HepG2 (cell line): ENCODE results near the gene KIF25. TPM values are rescaled to one million over a fixed set of nuclear protein-coding genes. Genes with fewer than 3 reads are reported as not detected.

Experiments
- ATAC-seq: fragments of 200-7000 bp; cut with Tn5 transposase; 3 replicates; pipeline ENCODE4 v1.9.1; 2020; ENCODE audit warnings: mild to moderate bottlenecking, moderate library complexity
- BruUV-seq: library from RNA; stranded (reverse); fragments of 400-500 nt; replicated peaks from 2 replicates; lab custom pipeline; 2021; lab: Mats Ljungman, UMichigan
- CTCF ChIA-PET: fragments of 300-600 bp; formaldehyde crosslinking; extraction: SDS; loops from one replicate; lab custom pipeline; 2021; ENCODE audit warnings: low total read pairs, inconsistent platforms, low intra/inter-chr PET ratio; lab: Yijun Ruan, JAX
- POLR2A ChIA-PET: fragments of 350-600 bp; sonication (Branson Sonifier 250); formaldehyde crosslinking; loops from one replicate; lab custom pipeline; 2020; ENCODE audit warnings: antibody characterized with exemption, inconsistent platforms; lab: Yijun Ruan, JAX
- DNase-seq: peaks from one replicate; pipeline ENCODE4 v3.0.0-alpha.2; 2015; ENCODE audit warnings: low spot score
- FAIRE-seq: peaks from 3 replicates; lab custom pipeline; 2011; peaks lifted over from hg19 to GRCh38; lab: Jason Lieb, UNC
- H2AFZ ChIP-seq: one replicate; pipeline ENCODE4 v1.6.1; 2011; ENCODE audit warnings: low read length, inconsistent platforms
- H3K27ac ChIP-seq: fragments of 300-600 bp; 3 replicates; pipeline ENCODE4 v1.8.0; 2011; ENCODE audit warnings: mixed run types, mild to moderate bottlenecking, mixed read lengths, low read length, inconsistent platforms; ENCODE audit not compliant: insufficient read depth; ENCODE audit errors: extremely low read length
- H3K27me3 ChIP-seq, 2 experiments: fragments of 200-600 bp in 1 of 2; 2 replicates in 1 of 2; 3 replicates in 1 of 2; pipeline versions ENCODE4 v1.6.0 to v1.8.0; 2011; ENCODE audit warnings: low read length in 2 of 2, mild to moderate bottlenecking in 2 of 2, moderate library complexity in 2 of 2, inconsistent platforms in 1 of 2; ENCODE audit not compliant: insufficient read depth in 2 of 2, control insufficient read depth in 1 of 2
- H3K36me3 ChIP-seq, 2 experiments: fragments of 200-600 bp in 1 of 2; replicated peaks in 1 of 2; 2 replicates in 1 of 2; 3 replicates in 1 of 2; pipeline versions ENCODE4 v1.5.1 to v1.8.0; 2011; ENCODE audit warnings: low read length in 2 of 2, inconsistent platforms in 1 of 2; ENCODE audit not compliant: insufficient read depth in 2 of 2, control insufficient read depth in 1 of 2
- H3K4me1 ChIP-seq: 2 replicates; pipeline ENCODE4 v1.5.1; 2012; ENCODE audit warnings: low read length, inconsistent platforms; ENCODE audit not compliant: insufficient read depth
- H3K4me2 ChIP-seq: 2 replicates; pipeline ENCODE4 v1.6.0; 2011; ENCODE audit warnings: low read depth, low read length, inconsistent platforms
- H3K4me3 ChIP-seq, 3 experiments: fragments of 200-600 bp in 1 of 3; sonication (generic), shearing (Covaris generic) in 1 of 3; replicated peaks in 1 of 3; 2 replicates each; pipeline ENCODE4 v1.5.1; 2011 to 2016; ENCODE audit warnings: low read length in 3 of 3, inconsistent platforms in 2 of 3, low read depth in 2 of 3, mild to moderate bottlenecking in 2 of 3, control low read depth in 1 of 3, mixed read lengths in 1 of 3; ENCODE audit not compliant: insufficient read depth in 1 of 3
- H3K79me2 ChIP-seq: one replicate; pipeline ENCODE4 v1.6.1; 2011; ENCODE audit warnings: low read length, inconsistent platforms; ENCODE audit not compliant: insufficient read depth
- H3K9ac ChIP-seq: 2 replicates; pipeline ENCODE4 v1.6.0; 2011; ENCODE audit warnings: mild to moderate bottlenecking, low read depth, low read length, inconsistent platforms; ENCODE audit not compliant: insufficient read depth
- H3K9me3 ChIP-seq: 2 replicates; pipeline ENCODE4 v1.5.1; 2012; ENCODE audit warnings: mild to moderate bottlenecking, low read length
- H4K20me1 ChIP-seq: 2 replicates; pipeline ENCODE4 v1.6.0; 2011; ENCODE audit warnings: inconsistent platforms, mild to moderate bottlenecking, low read length, moderate library complexity; ENCODE audit not compliant: insufficient read depth
- MATR3 ChIP-seq: sonication (generic); formaldehyde crosslinking; IDR thresholded peaks from 2 replicates; pipeline ENCODE4 v1.4.0; 2020; ENCODE audit warnings: missing genetic modification reagents
- NR2F1 ChIP-seq, 2 experiments: fragments of 450-650 bp in 1 of 2; formaldehyde crosslinking in 1 of 2; IDR thresholded peaks; 2 replicates each; pipeline versions ENCODE4 v1.5.0 to v1.6.1; 2016 to 2020; ENCODE audit warnings: mild to moderate bottlenecking in 1 of 2, missing compliant biosample characterization in 1 of 2, missing genetic modification reagents in 1 of 2, moderate library complexity in 1 of 2
- RELA ChIP-seq: sonication (generic); formaldehyde crosslinking; IDR thresholded peaks from 2 replicates; pipeline ENCODE4 v1.4.0; 2020; ENCODE audit warnings: missing genetic modification reagents
- ZFP1 ChIP-seq: IDR thresholded peaks from 2 replicates; pipeline ENCODE4 v1.6.1; 2016
- ZFP82 ChIP-seq: sonication (generic); formaldehyde crosslinking; IDR thresholded peaks from 2 replicates; pipeline ENCODE4 v1.5.1; 2020; ENCODE audit warnings: mild to moderate bottlenecking, missing genetic modification reagents, borderline replicate concordance
- ZNF17 ChIP-seq: sonication (generic); formaldehyde crosslinking; IDR thresholded peaks from 2 replicates; pipeline ENCODE4 v1.5.0; 2020; ENCODE audit warnings: mild to moderate bottlenecking, missing genetic modification reagents
- ZNF207 ChIP-seq: fragments of 450-650 bp; IDR thresholded peaks from 2 replicates; pipeline ENCODE4 v1.6.1; 2016; ENCODE audit warnings: antibody characterized with exemption, borderline replicate concordance
- ZSCAN22 ChIP-seq: sonication (generic); formaldehyde crosslinking; IDR thresholded peaks from 2 replicates; pipeline ENCODE4 v1.4.0; 2020; ENCODE audit warnings: mild to moderate bottlenecking, missing genetic modification reagents
- WGBS: methylation state at CpG from one replicate; pipeline ENCODE4 v1.1.6; 2017; ENCODE audit warnings: low lambda C conversion rate; 5-methylcytosine and 5-hydroxymethylcytosine counted together
- in situ Hi-C: cut with HindIII; loops from 2 replicates; pipeline ENCODE4 v1.10.0; 2017; ENCODE audit warnings: low pct_unique_long_range_greater_than_20kb; ENCODE audit not compliant: extremely low pct_ligation_motif_present
- intact Hi-C: fragments of 100-400 bp; cut with micrococcal nuclease; formaldehyde crosslinking; loops from one replicate; pipeline ENCODE4 v1.10.0; 2022; ENCODE audit not compliant: unreplicated experiment
- polyA plus RNA-seq, 8 experiments: library from polyadenylated mRNA; depleted of rRNA in 3 of 8; stranded (reverse) in 7 of 8; unstranded in 1 of 8; fragments of >200 nt; fragmentation: Illumina TruSeq in 4 of 8; extraction: Trizol in 4 of 8; gene quantifications; 2 replicates each; pipeline versions ENCODE4 v1.2.1 to v1.2.3, GENCODE V29; 2011 to 2016; ENCODE audit warnings: low read depth in 4 of 8, missing spikeins in 1 of 8, mixed read lengths in 1 of 8; ENCODE audit not compliant: insufficient read depth in 1 of 8
- total RNA-seq, 5 experiments: library from RNA; depleted of rRNA; stranded (reverse); fragments of >200 nt; fragmentation: Illumina TruSeq; extraction: Trizol; gene quantifications; 2 replicates each; pipeline ENCODE4 v1.2.3, GENCODE V29; 2016; ENCODE audit warnings: low read depth in 1 of 5
- TF ChIP-seq, protein P1 (sequence below): sonication (generic); formaldehyde crosslinking; IDR thresholded peaks from 2 replicates; pipeline ENCODE4 v1.4.0; 2020; ENCODE audit warnings: missing genetic modification reagents, mild to moderate bottlenecking, borderline replicate concordance
- TF ChIP-seq, protein P2 (sequence below): sonication (generic); formaldehyde crosslinking; IDR thresholded peaks from 2 replicates; pipeline ENCODE4 v1.4.0; 2020; ENCODE audit warnings: mild to moderate bottlenecking, missing genetic modification reagents, borderline replicate concordance

KIF25 gene
- total and polyA plus RNA-seq, 2 of the 13 experiments (the other 11 are each of a cell fraction or from before 2014, with no cell fraction given): not detected

DNA sequence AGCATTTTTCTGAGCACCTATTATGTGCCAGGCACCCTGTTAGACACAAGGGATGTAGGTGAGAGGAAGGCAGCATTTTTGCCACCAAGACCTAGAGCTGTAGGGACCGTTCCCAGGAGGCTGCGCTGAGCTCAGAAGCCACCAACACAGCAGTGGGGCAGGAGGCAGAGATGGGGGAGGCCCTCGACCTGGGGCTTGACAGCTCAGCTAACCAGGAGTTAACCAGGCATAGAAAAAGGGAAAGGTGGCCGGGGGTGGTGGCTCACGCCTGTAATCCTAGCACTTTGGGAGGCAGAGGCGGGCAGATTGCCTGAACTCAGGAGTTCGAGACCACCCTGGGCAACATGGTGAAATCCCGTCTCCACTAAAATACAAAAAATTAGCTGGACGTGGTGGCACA lies 29.5 kb downstream of the KIF25 start:
- no peak overlapping the region for H3K27ac ChIP-seq
- no peak overlapping the region for H2AFZ ChIP-seq
- H3K4me1 ChIP-seq: peaks cover 33% of the 10 kb centered on the region
- no peaks in the 10 kb centered on the region for H3K9me3 ChIP-seq
- CTCF ChIA-PET: no interaction called here
- no peak overlapping the region for H3K4me2 ChIP-seq
- H3K36me3 ChIP-seq: no peaks in the 10 kb centered on the region
- intact Hi-C loops: no loop called here
- FAIRE-seq: no peak
- in situ Hi-C loops: no loop called here
- POLR2A ChIA-PET: no interaction called here
- BruUV-seq: no TSS peak
- no peak overlapping the region for H3K9ac ChIP-seq
- DNase-seq: no peak
- WGBS: 41% methylated on average over 9 of the region's 9 CpGs
- H4K20me1 ChIP-seq: no peaks in the 10 kb centered on the region
- H3K4me3 ChIP-seq: no peak overlapping the region
- ATAC-seq: no peak
- peaks cover 0 to 19% of the 10 kb centered on the region in 2 experiments; a peak in 3 of 5 replicates for H3K27me3 ChIP-seq
- TF ChIP-seq NR2F1 (CRISPR knock-in tag; IDR thresholded peaks at IDR 0.05): no peak
- TF ChIP-seq, protein P1, sequence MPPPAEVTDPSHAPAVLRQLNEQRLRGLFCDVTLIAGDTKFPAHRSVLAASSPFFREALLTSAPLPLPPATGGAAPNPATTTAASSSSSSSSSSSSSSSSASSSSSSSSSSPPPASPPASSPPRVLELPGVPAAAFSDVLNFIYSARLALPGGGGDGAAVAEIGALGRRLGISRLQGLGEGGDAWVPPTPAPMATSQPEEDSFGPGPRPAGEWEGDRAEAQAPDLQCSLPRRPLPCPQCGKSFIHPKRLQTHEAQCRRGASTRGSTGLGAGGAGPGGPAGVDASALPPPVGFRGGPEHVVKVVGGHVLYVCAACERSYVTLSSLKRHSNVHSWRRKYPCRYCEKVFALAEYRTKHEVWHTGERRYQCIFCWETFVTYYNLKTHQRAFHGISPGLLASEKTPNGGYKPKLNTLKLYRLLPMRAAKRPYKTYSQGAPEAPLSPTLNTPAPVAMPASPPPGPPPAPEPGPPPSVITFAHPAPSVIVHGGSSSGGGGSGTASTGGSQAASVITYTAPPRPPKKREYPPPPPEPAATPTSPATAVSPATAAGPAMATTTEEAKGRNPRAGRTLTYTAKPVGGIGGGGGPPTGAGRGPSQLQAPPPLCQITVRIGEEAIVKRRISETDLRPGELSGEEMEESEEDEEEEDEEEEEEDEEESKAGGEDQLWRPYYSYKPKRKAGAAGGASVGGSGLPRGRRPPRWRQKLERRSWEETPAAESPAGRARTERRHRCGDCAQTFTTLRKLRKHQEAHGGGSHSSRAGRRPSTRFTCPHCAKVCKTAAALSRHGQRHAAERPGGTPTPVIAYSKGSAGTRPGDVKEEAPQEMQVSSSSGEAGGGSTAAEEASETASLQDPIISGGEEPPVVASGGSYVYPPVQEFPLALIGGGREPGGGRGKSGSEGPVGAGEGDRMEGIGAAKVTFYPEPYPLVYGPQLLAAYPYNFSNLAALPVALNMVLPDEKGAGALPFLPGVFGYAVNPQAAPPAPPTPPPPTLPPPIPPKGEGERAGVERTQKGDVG (CRISPR knock-in tag): no peak
- no peak for TF ChIP-seq ZNF207
- TF ChIP-seq RELA (CRISPR knock-in tag): no peak
- TF ChIP-seq ZNF17 (CRISPR knock-in tag): no peak
- no peak for TF ChIP-seq ZFP1
- TF ChIP-seq, protein P2, sequence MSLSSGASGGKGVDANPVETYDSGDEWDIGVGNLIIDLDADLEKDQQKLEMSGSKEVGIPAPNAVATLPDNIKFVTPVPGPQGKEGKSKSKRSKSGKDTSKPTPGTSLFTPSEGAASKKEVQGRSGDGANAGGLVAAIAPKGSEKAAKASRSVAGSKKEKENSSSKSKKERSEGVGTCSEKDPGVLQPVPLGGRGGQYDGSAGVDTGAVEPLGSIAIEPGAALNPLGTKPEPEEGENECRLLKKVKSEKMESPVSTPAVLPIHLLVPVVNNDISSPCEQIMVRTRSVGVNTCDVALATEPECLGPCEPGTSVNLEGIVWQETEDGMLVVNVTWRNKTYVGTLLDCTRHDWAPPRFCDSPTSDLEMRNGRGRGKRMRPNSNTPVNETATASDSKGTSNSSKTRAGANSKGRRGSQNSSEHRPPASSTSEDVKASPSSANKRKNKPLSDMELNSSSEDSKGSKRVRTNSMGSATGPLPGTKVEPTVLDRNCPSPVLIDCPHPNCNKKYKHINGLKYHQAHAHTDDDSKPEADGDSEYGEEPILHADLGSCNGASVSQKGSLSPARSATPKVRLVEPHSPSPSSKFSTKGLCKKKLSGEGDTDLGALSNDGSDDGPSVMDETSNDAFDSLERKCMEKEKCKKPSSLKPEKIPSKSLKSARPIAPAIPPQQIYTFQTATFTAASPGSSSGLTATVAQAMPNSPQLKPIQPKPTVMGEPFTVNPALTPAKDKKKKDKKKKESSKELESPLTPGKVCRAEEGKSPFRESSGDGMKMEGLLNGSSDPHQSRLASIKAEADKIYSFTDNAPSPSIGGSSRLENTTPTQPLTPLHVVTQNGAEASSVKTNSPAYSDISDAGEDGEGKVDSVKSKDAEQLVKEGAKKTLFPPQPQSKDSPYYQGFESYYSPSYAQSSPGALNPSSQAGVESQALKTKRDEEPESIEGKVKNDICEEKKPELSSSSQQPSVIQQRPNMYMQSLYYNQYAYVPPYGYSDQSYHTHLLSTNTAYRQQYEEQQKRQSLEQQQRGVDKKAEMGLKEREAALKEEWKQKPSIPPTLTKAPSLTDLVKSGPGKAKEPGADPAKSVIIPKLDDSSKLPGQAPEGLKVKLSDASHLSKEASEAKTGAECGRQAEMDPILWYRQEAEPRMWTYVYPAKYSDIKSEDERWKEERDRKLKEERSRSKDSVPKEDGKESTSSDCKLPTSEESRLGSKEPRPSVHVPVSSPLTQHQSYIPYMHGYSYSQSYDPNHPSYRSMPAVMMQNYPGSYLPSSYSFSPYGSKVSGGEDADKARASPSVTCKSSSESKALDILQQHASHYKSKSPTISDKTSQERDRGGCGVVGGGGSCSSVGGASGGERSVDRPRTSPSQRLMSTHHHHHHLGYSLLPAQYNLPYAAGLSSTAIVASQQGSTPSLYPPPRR: no peak
- TF ChIP-seq ZSCAN22 (CRISPR knock-in tag): no peak
- TF ChIP-seq ZFP82 (CRISPR knock-in tag): no peak
- no peak for TF ChIP-seq MATR3 (CRISPR knock-in tag)
- H3K79me2 ChIP-seq: no peaks in the 10 kb centered on the region
